ENCODE results near the gene KDM7A.

KDM7A gene

DNA sequence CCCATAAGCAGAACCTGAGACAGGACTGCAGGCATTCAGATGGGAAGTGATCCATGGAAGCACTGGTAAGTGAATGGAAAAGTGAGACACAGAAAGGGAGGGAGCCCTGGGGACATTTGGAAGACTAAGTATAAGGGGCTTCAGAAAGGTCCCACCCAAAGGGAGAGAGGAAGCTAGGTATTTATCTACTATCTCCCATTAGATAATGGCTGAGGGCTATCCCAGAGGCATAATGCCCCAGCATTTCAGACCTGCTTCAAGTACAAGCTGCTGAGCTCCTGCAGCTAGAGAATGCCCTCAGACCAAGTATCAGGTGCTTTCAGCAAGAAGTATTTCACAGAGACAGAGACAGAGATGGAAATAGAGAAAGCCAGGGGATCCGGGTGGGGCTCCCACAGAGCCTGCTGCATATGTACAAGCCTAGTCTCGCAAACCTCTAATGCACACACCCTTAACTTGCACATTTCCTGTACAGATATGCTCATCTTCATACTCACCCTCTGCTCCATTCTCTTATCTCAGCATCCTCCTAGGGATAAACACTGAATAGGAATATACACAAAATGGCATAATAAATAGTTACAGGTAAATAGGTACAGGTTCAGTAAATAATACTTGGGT lies 20.2 kb downstream of the KDM7A start:
- Histone ChIP-seq H4K20me1 (ENCODE audit: insufficient read depth, low read length) (peaks cover 18% of the 10 kb centered on the region), H3K27me3 (ENCODE audit: insufficient read depth, low read length, poor library complexity) (no peaks in the 10 kb centered on the region), H3K9ac (ENCODE audit: low read depth, low read length) (no peak overlapping the region), H3K36me3 (ENCODE audit: insufficient read depth, low read length) (no peaks in the 10 kb centered on the region), H3K79me2 (ENCODE audit: insufficient read depth, low read length) (peaks cover 9% of the 10 kb centered on the region), H3K27ac (ENCODE audit: low read length) (no peak overlapping the region), H3K4me1 (ENCODE audit: insufficient read depth, low read length) (no peaks in the 10 kb centered on the region), H3K9me3 (ENCODE audit: insufficient read depth, low read length, severe bottlenecking) (no peaks in the 10 kb centered on the region), H3K4me2 (ENCODE audit: insufficient read depth, low read length) (no peak overlapping the region), H3K4me3 (ENCODE audit: low read depth in 1 of 2, low read length in 2 of 2) (no peak overlapping the region), H2AFZ (ENCODE audit: low read depth, low read length) (no peak overlapping the region)
- ATAC-seq (ENCODE audit: insufficient read depth, low read depth) (no peak), DNase-seq (no peak)
- TF ChIP-seq EZH2 (IDR thresholded peaks at IDR 0.05; ENCODE audit: borderline replicate concordance, low read depth, low read length, severe bottlenecking) (no peak), CTCF (IDR thresholded peaks at IDR 0.05; ENCODE audit: borderline replicate concordance, extremely low read depth, low read length, poor library complexity, severe bottlenecking) (no peak)

GRCh38 chr7:140155428-140155827 lies 21.4 kb downstream of the KDM7A start:
- Histone ChIP-seq H3K9me3 (ENCODE audit: insufficient read depth, low read length, severe bottlenecking) (no peaks in the 10 kb centered on the region), H3K79me2 (ENCODE audit: insufficient read depth, low read length) (peaks cover 9% of the 10 kb centered on the region)

DNA sequence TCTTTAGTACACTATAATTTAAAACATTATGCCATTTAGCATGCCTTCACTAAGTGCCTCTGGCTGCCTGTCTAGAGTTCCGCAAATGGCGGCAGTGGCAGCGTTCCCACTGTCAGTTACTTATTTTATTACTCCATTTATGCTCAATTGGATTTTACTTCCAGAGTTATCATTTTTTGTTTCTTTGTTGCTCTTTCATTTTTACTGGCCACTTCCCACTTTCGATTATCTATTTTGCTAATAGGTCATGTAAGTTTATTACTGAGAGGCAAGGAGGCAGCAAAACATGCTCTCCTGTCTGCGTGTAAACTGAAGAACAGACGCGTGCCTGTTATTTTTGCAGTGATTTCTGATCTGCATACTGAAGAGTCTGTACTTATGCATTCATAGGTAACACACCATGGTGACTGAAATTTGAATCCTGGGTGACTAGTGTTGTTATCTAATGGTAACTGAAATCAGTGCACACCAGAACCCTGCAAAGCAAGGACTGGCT lies 23.1 kb downstream of the KDM7A start:
- Histone ChIP-seq H3K27me3 (ENCODE audit: insufficient read depth, low read length, poor library complexity) (no peaks in the 10 kb centered on the region), H3K4me2 (ENCODE audit: insufficient read depth, low read length) (no peak overlapping the region), H3K9me3 (ENCODE audit: insufficient read depth, low read length, severe bottlenecking) (no peaks in the 10 kb centered on the region), H4K20me1 (ENCODE audit: insufficient read depth, low read length) (peaks cover 12% of the 10 kb centered on the region), H3K4me1 (ENCODE audit: insufficient read depth, low read length) (no peaks in the 10 kb centered on the region), H3K9ac (ENCODE audit: low read depth, low read length) (no peak overlapping the region), H3K27ac (ENCODE audit: low read length) (no peak overlapping the region), H3K4me3 (ENCODE audit: low read depth in 1 of 2, low read length in 2 of 2) (no peak overlapping the region), H3K36me3 (ENCODE audit: insufficient read depth, low read length) (no peaks in the 10 kb centered on the region), H3K79me2 (ENCODE audit: insufficient read depth, low read length) (peaks cover 7% of the 10 kb centered on the region), H2AFZ (ENCODE audit: low read depth, low read length) (no peak overlapping the region)
- ATAC-seq (ENCODE audit: insufficient read depth, low read depth), result no peak
- DNase-seq, result no peak
- TF ChIP-seq EZH2 (IDR thresholded peaks at IDR 0.05; ENCODE audit: borderline replicate concordance, low read depth, low read length, severe bottlenecking) (no peak), CTCF (IDR thresholded peaks at IDR 0.05; ENCODE audit: borderline replicate concordance, extremely low read depth, low read length, poor library complexity, severe bottlenecking) (no peak)

More at GRCh38 chr7:140155428-140155827, 21.4 kb downstream of the KDM7A start:
- no peaks in the 10 kb centered on the region for H3K27me3 ChIP-seq (ENCODE audit: insufficient read depth, low read length, poor library complexity)
- H3K4me3 ChIP-seq (ENCODE audit: low read depth in 1 of 2, low read length in 2 of 2), result no peak overlapping the region
- H4K20me1 ChIP-seq (ENCODE audit: insufficient read depth, low read length), result peaks cover 16% of the 10 kb centered on the region
- no peak overlapping the region for H2AFZ ChIP-seq (ENCODE audit: low read depth, low read length)
- no peak overlapping the region for H3K9ac ChIP-seq (ENCODE audit: low read depth, low read length)
- DNase-seq (no peak), ATAC-seq (ENCODE audit: insufficient read depth, low read depth) (no peak)
- H3K27ac ChIP-seq (ENCODE audit: low read length), result no peak overlapping the region
- H3K4me2 ChIP-seq (ENCODE audit: insufficient read depth, low read length), result no peak overlapping the region
- TF ChIP-seq CTCF (IDR thresholded peaks at IDR 0.05; ENCODE audit: borderline replicate concordance, extremely low read depth, low read length, poor library complexity, severe bottlenecking) (no peak), EZH2 (IDR thresholded peaks at IDR 0.05; ENCODE audit: borderline replicate concordance, low read depth, low read length, severe bottlenecking) (no peak)
- H3K4me1 ChIP-seq (ENCODE audit: insufficient read depth, low read length), result no peaks in the 10 kb centered on the region
- H3K36me3 ChIP-seq (ENCODE audit: insufficient read depth, low read length), result no peaks in the 10 kb centered on the region

All from DND-41 (cell line).